GM04504 (cell line): ENCODE data around the gene HSPA1L.

ENCODE experiments used
- DNase-seq: peaks from one replicate; pipeline ENCODE4 v3.0.0-alpha.2; 2012; ENCODE audit warnings: low read depth

The HSPA1L gene

DNA sequence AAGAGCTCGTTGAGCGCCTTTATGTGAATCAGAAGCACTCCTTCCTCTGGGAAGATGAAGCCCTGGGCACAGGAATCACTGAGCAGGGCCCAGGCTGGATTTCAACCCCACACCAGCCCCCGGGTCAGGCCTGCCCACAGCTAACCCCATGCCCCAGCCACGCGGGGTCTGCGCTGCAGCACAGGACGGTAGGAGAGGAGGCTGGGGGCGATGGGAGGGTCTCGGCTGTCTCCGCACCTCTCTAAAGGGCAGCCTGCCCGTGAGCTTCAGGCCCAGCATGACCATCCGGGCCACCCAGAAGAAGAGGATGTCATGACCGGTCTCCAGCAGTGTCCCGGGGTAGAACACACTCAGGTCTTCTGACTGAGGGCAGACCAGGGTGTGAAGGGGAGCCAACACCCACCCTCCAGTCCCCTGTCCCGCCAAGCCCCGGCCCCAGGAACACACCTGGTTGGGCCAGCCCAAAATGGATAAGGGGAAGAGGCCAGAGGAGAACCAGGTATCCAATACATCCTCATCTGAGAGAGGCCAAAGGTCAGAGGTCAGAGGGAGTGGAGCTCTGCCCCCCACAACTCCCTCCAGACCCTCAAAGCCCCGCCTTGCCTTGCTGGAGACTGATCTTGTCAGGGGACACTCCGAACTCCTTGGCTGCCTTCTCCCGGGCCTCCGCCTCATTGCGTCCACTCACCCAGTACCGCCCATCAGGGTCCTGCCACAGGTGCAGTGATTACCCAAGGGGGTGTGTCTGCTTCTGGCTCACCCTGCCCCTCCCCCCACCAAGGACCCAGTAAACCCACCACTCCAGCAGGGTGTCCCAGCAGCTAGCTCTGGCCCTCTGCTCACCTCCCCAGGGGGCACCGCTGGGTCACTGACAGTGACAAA lies 33.6 kb downstream of the HSPA1L start:
- no peak for DNase-seq

DNA sequence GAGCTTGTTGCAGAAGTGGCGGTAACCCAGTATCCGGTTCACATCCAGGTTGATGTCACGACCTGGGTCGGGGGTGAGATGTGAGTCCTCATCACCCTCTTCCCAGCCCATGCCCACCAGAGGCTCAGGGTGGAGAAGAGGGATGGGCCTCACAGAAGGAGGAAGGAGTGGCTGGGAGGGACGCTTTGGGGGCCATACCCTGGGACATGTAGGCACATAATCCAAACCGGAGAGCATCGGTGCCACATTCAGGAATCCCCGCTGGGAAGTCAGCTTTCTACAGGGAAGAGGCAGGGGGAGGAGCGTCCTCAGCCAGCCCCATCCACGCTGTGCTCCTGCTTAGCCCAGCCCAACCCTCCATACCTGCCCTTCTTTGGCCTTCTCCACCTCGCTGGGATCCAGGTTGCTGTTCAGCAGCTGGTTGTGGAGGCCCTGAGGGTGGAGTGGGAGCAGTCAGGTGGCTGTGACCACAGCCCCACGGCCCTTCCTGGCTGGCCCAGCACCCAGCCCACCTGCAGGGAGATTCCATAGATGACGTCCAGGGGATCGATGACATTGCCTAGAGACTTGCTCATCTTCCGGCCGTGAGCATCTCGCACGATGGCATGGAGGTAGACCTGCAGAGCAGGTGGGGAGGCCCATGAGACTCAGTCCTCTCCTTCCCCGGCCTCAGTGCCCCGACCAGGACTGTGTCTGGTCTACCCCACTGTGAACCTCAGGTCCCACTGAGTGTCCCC lies 34.4 kb downstream of the HSPA1L start:
- DNase-seq = no peak

GRCh38 chr6:31779908-31780307 lies 35.2 kb downstream of the HSPA1L start:
- DNase-seq = no peak

DNA sequence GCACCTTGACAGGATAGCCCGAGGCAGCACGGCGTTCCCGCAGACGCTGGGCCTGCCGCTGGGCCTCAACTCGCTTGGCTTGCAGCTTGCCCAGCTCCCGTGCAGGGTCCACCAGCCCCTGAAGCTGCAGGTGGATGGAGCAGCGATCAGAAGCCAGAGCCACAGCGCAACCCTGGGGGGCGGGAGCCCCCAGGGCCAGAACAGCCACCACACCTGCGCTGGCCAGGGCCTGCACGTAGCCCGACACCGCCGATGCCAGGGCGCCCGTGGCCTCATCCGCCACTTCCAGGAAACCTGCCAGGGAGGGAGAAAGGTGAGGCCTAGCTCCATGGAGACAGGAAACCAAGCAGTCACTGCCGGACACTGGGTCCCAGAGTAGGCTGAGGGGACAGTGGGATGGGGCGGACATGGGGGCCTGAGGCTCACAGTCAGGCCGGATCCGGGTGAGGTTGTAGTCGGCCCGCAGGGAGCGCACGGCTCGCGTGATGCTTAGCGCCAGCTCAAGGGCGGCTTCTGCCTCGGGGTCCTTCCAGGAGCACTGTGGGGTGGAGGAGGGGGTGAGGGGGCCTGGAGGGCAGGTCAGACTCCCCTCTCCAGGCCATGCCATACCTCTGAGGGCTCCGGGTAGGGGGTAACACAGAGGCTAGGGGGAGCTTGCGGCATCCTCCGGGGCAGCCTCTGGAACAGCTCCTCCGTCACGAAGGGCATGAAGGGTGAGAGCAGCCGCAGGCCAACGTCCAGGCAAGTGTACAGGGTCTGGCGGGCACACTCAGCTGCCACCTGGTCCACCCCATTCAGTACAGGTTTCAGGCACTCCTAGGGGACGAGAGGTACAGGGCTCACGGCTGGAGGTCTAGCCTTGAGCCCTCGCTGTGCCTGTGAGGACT lies 35.8 kb downstream of the HSPA1L start:
- no peak for DNase-seq

- no peak for DNase-seq
These were observed 36.9 kb downstream of the HSPA1L start for GRCh38 chr6:31778193-31778592.

DNA sequence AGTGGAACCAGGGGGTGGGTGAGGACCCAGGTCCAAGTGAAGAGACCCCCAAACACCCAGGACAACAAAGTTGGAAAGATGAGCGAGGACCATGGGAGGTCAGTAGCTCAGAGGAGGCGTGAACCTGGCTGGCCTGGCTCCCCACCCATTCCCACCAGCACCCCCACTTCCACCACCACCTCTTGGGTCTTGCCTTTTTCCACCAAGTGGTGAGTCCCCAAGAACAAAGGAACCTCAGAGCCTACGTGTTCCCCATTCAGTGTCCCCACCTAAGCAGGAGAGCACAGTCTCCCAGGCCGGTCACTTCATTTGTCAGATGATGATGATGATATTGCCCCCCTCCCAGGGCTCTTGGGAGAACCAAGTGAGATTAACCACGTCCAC lies 37.4 kb downstream of the HSPA1L start:
- no peak for DNase-seq

GRCh38 chr6:31776989-31777666 lies 38.0 kb downstream of the HSPA1L start, which contains the start of gene VWA7:
Gene VWA7 (minus strand): TSS chr6:31777328. CDS start chr6:31776779, 549 bp downstream.
- peak; percentile 28 for DNase-seq

DNA sequence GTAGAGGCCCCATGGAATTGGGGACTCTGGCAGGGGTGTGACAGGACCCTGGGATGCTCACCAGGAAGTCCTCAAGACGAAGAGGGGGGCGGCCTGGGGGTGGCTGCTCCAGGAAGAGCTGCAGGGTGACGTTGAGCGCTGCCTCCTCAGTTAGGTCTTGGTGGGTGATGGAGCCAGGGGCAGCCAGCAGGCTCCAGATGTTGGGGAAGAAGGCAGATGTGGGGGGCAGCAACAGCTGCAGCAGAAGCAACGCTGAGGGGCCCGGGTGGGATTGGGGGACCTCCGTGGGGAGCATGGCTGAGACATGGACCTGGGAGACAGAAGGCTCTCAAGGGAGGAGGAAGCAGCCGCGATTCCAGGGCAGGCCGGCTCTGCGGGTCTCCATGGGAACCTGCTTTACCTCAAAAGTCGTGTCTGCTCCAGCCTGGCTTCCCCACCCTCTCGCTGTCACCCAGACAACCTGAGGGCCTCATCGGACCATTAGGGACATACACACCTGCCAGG lies 38.5 kb downstream of the HSPA1L start:
- DNase-seq = no peak

DNA sequence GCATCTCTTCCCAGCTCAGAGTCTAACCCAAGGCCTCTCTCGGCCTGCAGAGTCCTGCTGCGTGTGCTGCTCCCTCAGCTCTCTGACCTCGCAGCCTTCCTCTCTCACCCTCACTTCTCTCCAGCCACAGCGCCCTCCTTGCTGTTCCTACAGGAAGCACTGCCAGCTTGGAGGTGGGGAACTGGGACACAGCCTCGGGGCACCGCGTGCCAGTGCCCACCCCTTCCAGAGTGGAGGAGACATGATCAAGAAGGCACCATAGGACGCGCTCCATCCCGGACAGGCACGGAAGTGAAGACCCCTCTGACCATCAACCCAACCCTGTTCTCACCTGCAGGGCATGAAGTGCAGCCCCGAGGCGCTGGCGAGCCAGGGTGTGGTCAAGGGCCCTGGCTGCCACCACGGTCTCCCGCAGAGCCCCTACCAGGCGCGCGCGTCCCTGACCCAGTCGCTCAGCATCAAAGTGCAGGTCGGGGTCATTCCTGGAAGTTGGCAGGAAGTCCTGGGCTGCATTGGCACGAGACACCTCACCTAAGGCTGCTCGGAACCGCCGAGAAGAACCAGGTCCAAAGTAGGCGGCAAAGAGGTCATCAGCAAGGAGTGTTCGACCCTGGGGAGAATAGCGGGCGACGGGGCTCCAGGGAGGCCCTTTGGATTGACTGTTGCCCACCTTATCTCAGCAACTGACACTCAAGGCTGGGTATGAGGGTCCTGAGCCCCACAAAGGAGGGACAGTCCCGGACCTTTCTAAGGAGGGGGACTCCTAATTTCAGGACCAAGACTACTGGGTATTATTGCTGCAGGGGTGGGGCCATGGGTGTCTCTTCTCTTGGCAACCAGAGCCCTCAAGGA lies 39.2 kb downstream of the HSPA1L start:
- DNase-seq = no peak

DNA sequence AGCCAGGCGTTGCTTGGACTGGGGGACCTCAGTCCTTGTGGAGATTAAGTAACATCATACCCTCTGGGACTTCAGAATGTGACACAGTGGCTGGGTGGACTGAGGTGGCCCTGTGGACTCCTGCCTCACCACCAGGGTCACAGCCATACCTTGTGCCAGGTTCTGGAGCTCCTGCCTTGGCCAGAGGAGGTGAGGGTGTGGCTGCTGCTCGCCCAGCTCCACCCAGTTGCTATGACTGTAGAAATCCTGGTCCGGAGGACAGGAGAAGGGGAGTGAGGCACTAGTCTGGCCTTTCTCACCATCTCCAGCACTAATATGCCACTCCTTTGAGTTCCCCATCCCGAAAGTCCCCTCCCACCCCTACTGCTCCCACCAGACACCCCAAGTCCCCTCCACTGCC lies 39.9 kb downstream of the HSPA1L start:
- no peak for DNase-seq

DNA sequence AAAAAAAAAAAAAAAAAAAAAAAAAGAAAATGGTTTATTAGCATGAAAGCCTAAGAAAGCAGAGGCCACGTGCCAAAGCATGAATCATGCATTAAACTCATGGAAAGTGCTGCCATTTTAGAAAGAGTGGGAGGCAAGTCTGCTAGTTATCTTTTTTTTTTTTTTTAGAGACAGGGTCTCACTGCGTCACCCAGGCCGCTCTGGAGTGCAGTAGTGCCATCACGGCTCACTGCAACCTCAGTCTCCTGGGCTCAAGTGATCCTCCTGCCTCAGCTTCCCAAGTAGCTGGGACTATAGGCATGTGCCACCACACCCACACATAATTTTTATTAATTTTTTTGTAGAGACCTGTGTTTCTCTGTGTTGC lies 43.1 kb downstream of the HSPA1L start:
- no peak for DNase-seq

DNA sequence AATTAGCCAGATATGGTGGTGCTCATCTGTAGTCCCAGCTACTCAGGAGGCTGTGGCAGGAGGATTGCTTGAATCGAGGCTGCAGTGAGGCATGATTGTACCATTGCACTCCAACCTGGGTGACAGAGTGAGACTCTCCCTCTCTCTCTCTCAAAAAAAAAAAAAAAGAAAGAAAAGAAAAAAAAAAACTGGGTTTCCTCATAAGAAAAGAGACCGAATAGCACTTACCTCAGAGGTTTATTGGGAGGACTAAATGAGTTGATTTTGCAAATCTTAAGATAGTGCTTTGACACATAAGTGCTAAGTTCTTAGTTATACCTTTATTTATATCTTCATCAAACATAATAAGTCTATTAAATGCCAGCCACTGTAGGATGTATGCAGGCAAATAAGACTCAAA lies 44.2 kb downstream of the HSPA1L start:
- DNase-seq = no peak

DNA sequence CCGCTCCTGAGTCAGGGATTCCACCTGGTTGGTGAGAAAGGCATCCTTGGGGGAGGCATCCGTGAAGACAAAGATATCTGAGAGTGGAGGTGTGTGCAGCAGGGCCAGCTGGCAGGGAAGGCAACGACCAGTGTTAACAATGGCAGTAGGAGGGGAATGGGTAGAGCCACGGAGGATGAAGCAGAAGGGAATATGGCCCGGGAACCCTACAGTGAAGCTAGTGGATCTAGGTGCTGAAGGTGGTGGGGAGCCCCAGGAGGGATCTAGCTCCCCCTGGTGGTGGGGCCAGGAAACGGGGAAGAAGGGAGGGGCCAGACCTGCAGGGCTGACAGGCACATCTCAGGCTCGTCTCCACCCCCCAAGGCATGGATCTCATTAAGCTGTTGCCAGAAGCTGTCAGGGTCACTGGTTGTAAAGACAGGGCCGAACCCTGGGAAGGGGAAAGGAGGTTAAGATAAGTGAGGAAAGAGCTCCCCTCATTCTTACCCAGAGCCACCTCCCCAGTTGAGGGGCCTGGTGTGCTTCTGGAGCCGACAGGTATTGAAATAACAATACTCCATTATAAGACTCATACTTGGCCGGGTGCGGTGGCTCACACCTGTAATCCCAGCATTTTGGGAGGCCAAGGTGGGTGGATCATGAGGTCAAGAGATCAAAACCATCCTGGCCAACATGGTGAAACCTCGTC lies 45.3 kb downstream of the HSPA1L start:
- DNase-seq = no peak

GRCh38 chr6:31768363-31769257 lies 46.5 kb downstream of the HSPA1L start:
- no peak for DNase-seq

GRCh38 chr6:31767096-31767645 lies 47.9 kb downstream of the HSPA1L start:
- DNase-seq = no peak

- DNase-seq = no peak
These were observed 48.9 kb downstream of the HSPA1L start for GRCh38 chr6:31765910-31766794.

GRCh38 chr6:31765559-31765909 lies 49.5 kb downstream of the HSPA1L start:
- no peak for DNase-seq

GRCh38 chr6:31764198-31764597 lies 50.9 kb downstream of the HSPA1L start:
- no peak for DNase-seq
